ENCODE data around the gene TRIM65. TPM values are rescaled to one million over a fixed set of nuclear protein-coding genes. Genes with fewer than 3 reads are reported as not detected.
A peak's percentile ranks its signal among the peaks of the same experiment; 100 is the strongest.

The TRIM65 gene
- 32.7 and 41.4 TPM in 2 replicates for total RNA-seq (2014; rRNA removed; shearing (Covaris generic))

- peak; percentile 54 for DNase-seq (ENCODE audit: low spot score)
Observed at GRCh38 chr17:75896415-75897159, at the start of gene TRIM65. Gene TRIM65, minus strand, starts transcription at chr17:75896951. Its CDS starts 14 bp downstream, at chr17:75896937.

GRCh38 chr17:75945211-75945610, 48.5 kb upstream of the TRIM65 start:
- DNase-seq (ENCODE audit: low spot score), result no peak

- no peak for DNase-seq (ENCODE audit: low spot score)
Observed at GRCh38 chr17:75943491-75943890, 46.7 kb upstream of the TRIM65 start.

GRCh38 chr17:75942473-75942872, 45.7 kb upstream of the TRIM65 start:
- DNase-seq (ENCODE audit: low spot score), result no peak

- no peak for DNase-seq (ENCODE audit: low spot score)
Observed at GRCh38 chr17:75941442-75941819, 44.7 kb upstream of the TRIM65 start.

- peak; percentile 91 for DNase-seq (ENCODE audit: low spot score)
Observed at GRCh38 chr17:75940727-75941441, 44.1 kb upstream of the TRIM65 start, which contains the start of gene FBF1. Gene FBF1, minus strand, starts transcription at chr17:75941042. Its CDS starts 2,893 bp downstream, at chr17:75938149.

- DNase-seq (ENCODE audit: low spot score), result no peak
Observed at GRCh38 chr17:75937652-75938051, 40.9 kb upstream of the TRIM65 start.

- no peak for DNase-seq (ENCODE audit: low spot score)
Observed at GRCh38 chr17:75933808-75934207, 37.1 kb upstream of the TRIM65 start.

GRCh38 chr17:75932852-75933251, 36.1 kb upstream of the TRIM65 start:
- DNase-seq (ENCODE audit: low spot score), result no peak

- no peak for DNase-seq (ENCODE audit: low spot score)
Observed at GRCh38 chr17:75931062-75931461, 34.3 kb upstream of the TRIM65 start.

- DNase-seq (ENCODE audit: low spot score), result no peak
Observed at GRCh38 chr17:75927286-75927922, 30.7 kb upstream of the TRIM65 start.

GRCh38 chr17:75926456-75926855, 29.7 kb upstream of the TRIM65 start:
- no peak for DNase-seq (ENCODE audit: low spot score)

- DNase-seq (ENCODE audit: low spot score), result no peak
Observed at GRCh38 chr17:75925912-75926311, 29.2 kb upstream of the TRIM65 start.

GRCh38 chr17:75925103-75925502, 28.4 kb upstream of the TRIM65 start:
- no peak for DNase-seq (ENCODE audit: low spot score)

GRCh38 chr17:75922963-75923874, 26.5 kb upstream of the TRIM65 start:
- DNase-seq (ENCODE audit: low spot score), result no peak

GRCh38 chr17:75922173-75922961, 25.6 kb upstream of the TRIM65 start:
- no peak for DNase-seq (ENCODE audit: low spot score)

- DNase-seq (ENCODE audit: low spot score), result no peak
Observed at GRCh38 chr17:75921596-75921995, 24.8 kb upstream of the TRIM65 start.

GRCh38 chr17:75920045-75920560, 23.4 kb upstream of the TRIM65 start:
- no peak for DNase-seq (ENCODE audit: low spot score)

GRCh38 chr17:75919611-75920010, 22.9 kb upstream of the TRIM65 start:
- no peak for DNase-seq (ENCODE audit: low spot score)

GRCh38 chr17:75917917-75918445, 21.2 kb upstream of the TRIM65 start:
- no peak for DNase-seq (ENCODE audit: low spot score)
